Thyroid gland (tissue), 4 donors: ENCODE measurements around the gene SMIM35.

Experiments used
- CTCF ChIP-seq, 6 experiments: fragments of 200-600 bp in 3 of 6; fragments of 450-650 bp in 3 of 6; sonication (generic) in 3 of 6; IDR thresholded peaks; one replicate each; pipeline ENCODE4 v1.5.1; 2016 to 2019; ENCODE audit warnings: antibody characterized with exemption in 6 of 6, mild to moderate bottlenecking in 2 of 6, inconsistent platforms in 1 of 6, moderate library complexity in 1 of 6
- POLR2A ChIP-seq, 2 donors: fragments of 450-650 bp; IDR thresholded peaks; one replicate each; pipeline ENCODE4 v1.6.1; 2017; ENCODE audit warnings: antibody characterized with exemption in 2 of 2, mild to moderate bottlenecking in 2 of 2, moderate library complexity in 1 of 2

- TF ChIP-seq CTCF (IDR thresholded peaks at IDR 0.05), result no peak
- no peak for TF ChIP-seq POLR2A (IDR thresholded peaks at IDR 0.05)
Observed at GRCh38 chr11:118129471-118130172, 42.9 kb upstream of the SMIM35 start.
